SIG-M5 (cell line): ENCODE data around the gene TSKU.
"Not testable (repeated sequence)": the region's sequence is repeated elsewhere in the genome, so short reads cannot be mapped to it uniquely, and the experiment has no call there.

Experiments used
- DNase-seq: peaks from one replicate; lab custom pipeline; 2025; lab: John Stamatoyannopoulos, UW

Gene TSKU

GRCh38 chr11:76783294-76783895, at the start of gene TSKU:
Gene TSKU, plus strand, starts transcription at chr11:76783356. Its CDS starts 12,261 bp downstream, at chr11:76795617.
- no peak for DNase-seq

- not testable (repeated sequence) for DNase-seq
These were observed 49.2 kb upstream of the TSKU start for GRCh38 chr11:76733906-76734305.

DNA sequence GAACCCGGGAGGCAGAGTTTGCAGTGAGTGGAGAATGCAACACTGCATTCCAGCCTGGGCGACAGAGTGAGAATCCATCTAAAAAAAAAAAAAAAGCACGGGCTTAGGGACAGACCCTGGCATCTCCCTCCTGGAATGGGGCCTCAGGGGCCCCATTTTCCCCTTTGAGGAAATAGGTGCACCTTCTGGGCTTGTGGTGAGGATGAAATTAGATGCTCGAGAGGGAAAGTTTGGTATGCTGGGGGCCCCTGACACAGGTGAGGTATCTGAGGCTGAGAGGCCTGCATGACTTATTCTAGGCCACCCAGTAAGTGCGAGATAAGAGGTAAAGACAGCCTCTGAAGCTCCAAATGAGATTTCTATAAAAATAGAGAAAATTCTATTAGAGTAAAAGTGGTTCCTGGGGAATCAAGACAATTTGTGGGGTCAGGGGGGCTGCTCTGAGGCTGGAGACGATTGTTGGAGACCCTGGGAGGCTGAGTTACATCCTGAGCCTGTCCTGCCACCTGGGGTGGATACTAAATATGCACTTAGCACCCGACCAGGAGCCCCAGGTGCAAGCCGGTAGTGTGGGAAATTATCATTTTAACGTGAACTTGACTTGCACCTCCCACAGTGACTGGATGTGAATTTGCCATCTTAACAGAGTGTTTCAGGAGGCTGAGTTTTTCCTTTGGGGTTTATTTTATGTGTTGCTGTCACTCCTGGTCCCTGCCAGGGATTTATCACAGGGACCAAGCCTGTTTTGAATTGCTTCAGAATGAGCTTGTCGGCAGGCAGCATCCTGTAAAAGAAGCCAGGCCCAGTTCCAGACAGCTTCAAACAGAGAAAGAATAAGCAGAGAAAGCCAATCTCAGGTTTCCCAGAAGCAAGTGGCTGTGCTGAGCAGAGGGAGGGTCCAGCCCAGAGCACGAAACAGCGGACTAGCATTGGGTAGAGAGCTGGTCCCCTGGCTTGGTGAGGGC, 48.4 kb upstream of the TSKU start:
- no peak for DNase-seq

- no peak for DNase-seq
These were observed 47.3 kb upstream of the TSKU start for GRCh38 chr11:76735841-76736240.

GRCh38 chr11:76736266-76736665, 46.9 kb upstream of the TSKU start:
- no peak for DNase-seq

GRCh38 chr11:76736773-76737495, 46.2 kb upstream of the TSKU start:
- DNase-seq, result no peak

DNA sequence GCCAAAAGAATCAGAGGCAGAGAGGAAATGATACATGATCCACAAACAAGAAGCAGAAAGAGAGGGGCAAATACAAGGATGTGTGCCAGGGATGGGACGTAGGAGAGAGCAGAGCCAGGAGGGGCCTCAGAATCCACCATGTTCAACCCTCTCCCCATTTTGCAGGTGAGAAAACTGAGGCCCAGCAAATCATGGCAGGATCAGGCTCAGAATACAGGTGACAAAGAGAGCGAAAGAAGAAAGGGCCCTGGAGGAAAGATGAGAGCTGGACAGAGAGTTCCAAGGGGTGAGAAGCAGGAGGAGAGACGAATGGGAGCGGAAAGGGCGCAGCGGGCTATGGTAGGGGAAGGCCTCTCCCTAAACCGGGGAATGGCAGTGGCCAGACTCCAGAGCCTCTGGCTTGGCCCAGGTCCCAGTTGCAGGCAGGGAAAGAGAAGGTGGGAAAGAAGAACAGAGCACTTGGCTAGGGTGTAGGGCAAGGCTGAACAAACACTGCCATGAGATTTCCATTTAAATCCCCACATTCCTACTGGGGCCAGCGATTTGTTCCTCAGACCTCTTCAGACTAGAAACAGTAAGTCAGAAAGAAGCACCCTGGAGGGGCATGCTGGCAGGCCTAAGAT, 44.4 kb upstream of the TSKU start:
- DNase-seq, result no peak

DNA sequence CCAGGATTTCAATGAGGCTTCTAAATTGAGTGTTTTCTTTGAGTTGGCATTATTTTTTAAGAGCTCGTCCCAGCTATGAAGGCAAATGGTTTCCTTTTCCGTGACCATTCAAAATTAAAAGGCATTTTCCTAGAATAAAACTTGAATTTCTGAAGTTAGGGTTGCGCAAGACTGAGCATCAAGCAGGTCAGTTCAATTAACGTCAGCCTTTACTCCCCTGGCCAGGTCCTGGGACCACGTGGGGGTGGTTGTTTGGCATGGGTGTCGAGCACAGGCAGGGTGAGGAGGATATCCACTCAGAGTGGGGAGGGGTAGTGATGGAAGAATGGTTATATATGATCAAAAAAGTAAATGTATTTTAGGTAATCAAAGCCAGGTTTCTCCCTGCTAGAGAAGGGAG, 43.4 kb upstream of the TSKU start:
- no peak for DNase-seq

GRCh38 chr11:76740772-76741171, 42.4 kb upstream of the TSKU start:
- DNase-seq, result no peak

DNA sequence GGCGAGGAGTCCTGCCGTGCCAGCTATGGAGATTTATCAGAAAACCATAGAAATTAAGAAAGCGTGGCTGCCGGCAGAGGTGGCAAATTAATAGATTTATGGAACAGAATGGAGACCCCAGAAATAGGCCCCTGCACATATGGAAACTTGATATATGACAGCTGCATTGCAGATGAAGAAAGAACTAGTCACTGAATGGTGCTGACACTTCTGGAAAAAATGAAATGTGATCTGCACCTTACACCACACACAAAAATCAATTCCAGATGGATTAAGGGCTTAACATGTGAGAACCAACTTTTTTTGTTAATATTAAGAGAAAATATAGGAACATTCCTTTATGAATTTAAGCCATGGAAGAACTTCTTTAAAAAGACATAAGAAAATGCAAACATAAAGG, 40.3 kb upstream of the TSKU start:
- no peak for DNase-seq

DNA sequence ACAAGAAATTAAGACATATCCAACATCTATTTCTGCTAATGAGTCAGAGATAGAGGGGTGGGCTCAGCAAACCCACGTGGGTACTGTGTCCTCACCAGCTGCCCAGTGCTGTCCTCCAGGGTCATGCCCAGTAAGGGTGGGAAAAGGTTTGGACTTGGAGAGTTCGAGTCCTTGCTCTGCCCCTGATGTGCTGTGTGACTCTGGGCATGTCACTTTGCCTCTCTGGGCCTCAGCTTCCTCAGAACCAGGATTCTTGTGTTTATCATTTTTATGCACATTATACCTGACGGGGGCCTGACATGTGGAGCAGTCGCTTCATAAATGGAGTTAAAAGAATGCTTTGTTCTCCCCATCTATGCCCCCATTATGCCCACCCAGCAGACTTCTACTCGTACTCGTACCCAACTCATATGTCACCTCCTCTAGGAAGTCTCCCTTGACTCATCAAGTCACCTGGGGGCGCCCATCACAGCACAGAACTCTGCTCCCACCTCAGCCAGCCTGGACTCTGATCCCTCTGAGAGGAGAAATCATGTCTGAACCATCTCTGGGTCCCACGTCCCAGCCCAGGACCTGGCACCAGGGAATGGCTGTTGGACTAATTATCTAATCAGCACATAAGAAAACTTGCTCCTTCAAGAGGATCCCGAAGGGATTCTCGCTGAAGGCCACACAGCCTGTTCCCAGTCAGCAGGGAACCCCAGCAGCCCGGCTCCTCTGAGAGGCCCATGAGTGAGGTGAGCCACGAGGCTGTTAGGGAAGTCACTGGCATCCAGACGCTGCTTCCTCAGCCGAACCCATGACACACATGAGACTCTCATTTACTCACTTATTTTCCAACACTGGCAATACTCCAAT, 38.7 kb upstream of the TSKU start:
- DNase-seq, result no peak

DNA sequence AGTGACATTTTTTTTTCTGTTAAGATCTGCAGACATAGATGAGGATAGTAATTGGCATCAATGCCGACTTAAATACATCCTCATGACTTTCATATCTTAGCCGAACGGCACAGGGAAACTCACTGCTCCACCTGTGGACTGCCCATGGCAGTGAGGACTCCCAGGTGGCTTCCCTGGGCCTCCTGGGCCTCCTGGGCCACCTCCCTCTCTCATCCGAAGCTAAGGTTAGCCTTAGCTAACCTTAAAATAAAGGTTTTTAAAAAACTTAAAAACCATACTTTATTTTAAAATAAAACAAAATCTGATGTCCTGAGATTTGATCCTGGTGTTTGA, 38.1 kb upstream of the TSKU start:
- no peak for DNase-seq

- no peak for DNase-seq
These were observed 37.5 kb upstream of the TSKU start for GRCh38 chr11:76745561-76746207.

DNA sequence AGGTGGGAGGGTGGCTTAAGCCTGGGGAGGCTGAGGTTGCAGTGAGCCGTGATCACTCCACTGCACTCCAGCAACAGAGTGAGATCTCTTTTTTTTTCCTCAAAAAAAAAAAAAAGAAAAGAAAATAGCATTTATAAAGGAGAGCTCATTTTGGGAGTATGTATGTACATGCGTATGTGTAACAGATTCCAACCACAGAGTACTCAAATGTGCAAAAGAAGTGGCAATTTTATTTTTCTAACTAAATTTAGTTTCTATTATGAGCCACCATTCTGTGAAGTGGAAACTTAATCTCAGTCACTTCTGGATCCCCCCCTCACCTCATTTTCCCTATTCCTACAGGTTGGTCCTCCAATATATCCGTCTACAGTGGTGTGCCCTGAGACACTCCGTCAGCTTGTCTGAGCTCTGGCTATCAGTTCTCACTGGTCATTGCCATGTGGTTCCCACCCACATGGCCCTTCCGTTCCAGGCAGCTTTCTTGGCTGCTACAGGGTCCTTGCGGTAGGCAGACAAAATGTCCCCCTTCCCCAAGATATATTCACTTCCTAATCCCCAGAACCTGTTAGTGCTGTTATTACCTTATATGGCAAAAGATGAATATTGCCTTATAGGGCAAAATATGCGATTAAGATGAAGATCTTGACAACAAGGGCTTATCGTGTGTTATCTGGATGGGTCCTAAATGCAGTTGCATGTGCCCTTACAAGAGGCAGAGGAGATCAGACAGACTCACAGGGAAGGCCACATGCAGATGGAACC, 35.8 kb upstream of the TSKU start:
- DNase-seq, result no peak

- no peak for DNase-seq
These were observed 35.0 kb upstream of the TSKU start for GRCh38 chr11:76747915-76748860.

GRCh38 chr11:76748948-76749347, 34.2 kb upstream of the TSKU start:
- DNase-seq, result no peak

DNA sequence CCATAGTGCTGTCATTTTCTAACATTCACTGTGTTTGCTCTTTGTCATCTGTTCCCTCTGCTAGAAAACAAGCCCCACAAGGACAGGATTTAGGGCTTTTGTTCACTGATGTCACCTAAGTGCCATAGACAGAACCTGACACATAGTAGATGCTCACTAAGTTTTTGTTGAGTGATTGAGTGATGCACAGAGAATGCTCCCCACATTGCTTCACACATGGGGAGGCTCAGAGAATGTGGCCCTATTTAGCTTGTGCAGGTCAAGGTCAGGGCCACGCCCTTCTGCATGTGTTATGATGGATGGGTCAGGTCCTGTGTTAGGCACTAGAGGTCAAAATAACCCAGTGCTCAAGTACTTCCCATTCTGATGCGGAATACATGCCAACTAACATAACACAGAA, 33.1 kb upstream of the TSKU start:
- DNase-seq, result no peak

- DNase-seq, result no peak
These were observed 32.4 kb upstream of the TSKU start for GRCh38 chr11:76750746-76751145.
